ENCODE measurements around the gene C1orf105. TPM values are rescaled to one million over a fixed set of nuclear protein-coding genes. Genes with fewer than 3 reads are reported as not detected.
"Not testable (repeated sequence)": the region's sequence is repeated elsewhere in the genome, so short reads cannot be mapped to it uniquely, and the experiment has no call there.

Gene C1orf105
- total and polyA plus RNA-seq, 9 donors = not detected

- intact Hi-C loops (cut with DNase I) = no loop called here
- Histone ChIP-seq H3K9me3 (no peaks in the 10 kb centered on the region), H3K4me3 (no peak overlapping the region), H3K36me3 (no peaks in the 10 kb centered on the region), H3K27ac (no peak overlapping the region), H3K27me3 (no peaks in the 10 kb centered on the region), H3K4me1 (ENCODE audit: insufficient read depth) (no peaks in the 10 kb centered on the region)
- DNase-seq = no peak
- no peak for TF ChIP-seq CTCF (IDR thresholded peaks at IDR 0.05)
- no peak for TF ChIP-seq EP300 (IDR thresholded peaks at IDR 0.05)
- no peak for TF ChIP-seq POLR2A (IDR thresholded peaks at IDR 0.05)
- WGBS, 3 donors = 76 to 82% (median 78%) methylated on average over 9 of the region's 9 CpGs
These were observed 11.3 kb downstream of the C1orf105 start for GRCh38 chr1:172431721-172432192.

GRCh38 chr1:172437183-172437582 lies 16.7 kb downstream of the C1orf105 start:
- H3K27me3 ChIP-seq; H3K9me3 ChIP-seq; intact Hi-C loops (cut with DNase I); H3K36me3 ChIP-seq; H3K4me1 ChIP-seq (ENCODE audit: insufficient read depth); H3K27ac ChIP-seq; DNase-seq; H3K4me3 ChIP-seq: not testable (repeated sequence)
- 96 to 99% (median 96%) methylated on average over 3 of the region's 3 CpGs for WGBS, 3 donors

GRCh38 chr1:172442404-172442803 lies 21.9 kb downstream of the C1orf105 start:
- no peak for DNase-seq
- no peaks in the 10 kb centered on the region for H3K36me3 ChIP-seq
- H3K4me3 ChIP-seq = peak overlapping the region; percentile 2
- no peak overlapping the region for H3K27ac ChIP-seq
- 92 to 97% (median 92%) methylated on average over 6 of the region's 6 CpGs for WGBS, 3 donors
- no peaks in the 10 kb centered on the region for H3K27me3 ChIP-seq
- no peak for TF ChIP-seq EP300 (IDR thresholded peaks at IDR 0.05)
- TF ChIP-seq POLR2A (IDR thresholded peaks at IDR 0.05) = no peak
- TF ChIP-seq CTCF (IDR thresholded peaks at IDR 0.05) = no peak
- intact Hi-C loops (cut with DNase I) = loop anchor here in 1 of 4 donors (10.0 kb wide), 3 partner anchors 272 to 638 kb away; no protein-coding TSS in a partner anchor
- H3K4me1 ChIP-seq (ENCODE audit: insufficient read depth) = peaks cover 9% of the 10 kb centered on the region
- no peaks in the 10 kb centered on the region for H3K9me3 ChIP-seq

GRCh38 chr1:172442843-172443565 lies 22.5 kb downstream of the C1orf105 start:
- Histone ChIP-seq H3K27me3 (no peaks in the 10 kb centered on the region), H3K36me3 (no peaks in the 10 kb centered on the region), H3K4me3 (peak overlapping the region; percentile 98), H3K27ac (peak overlapping the region in 1 of 2 donors; percentile 47), H3K9me3 (no peaks in the 10 kb centered on the region), H3K4me1 (ENCODE audit: insufficient read depth) (peaks cover 9% of the 10 kb centered on the region)
- WGBS, 3 donors = 56 to 63% (median 59%) methylated on average over 3 of the region's 3 CpGs
- intact Hi-C loops (cut with DNase I) = loop anchor here in 1 of 4 donors (10.0 kb wide), 3 partner anchors 272 to 638 kb away; no protein-coding TSS in a partner anchor
- DNase-seq = no peak
- TF ChIP-seq EP300 (IDR thresholded peaks at IDR 0.05) (no peak), CTCF (IDR thresholded peaks at IDR 0.05) (no peak), POLR2A (IDR thresholded peaks at IDR 0.05) (no peak)
